Left kidney (tissue), 8 donors: ENCODE results near the gene IGF2BP1. TPM values are rescaled to one million over a fixed set of nuclear protein-coding genes. Genes with fewer than 3 reads are reported as not detected.

Experiments
- DNase-seq: peaks from one replicate; pipeline ENCODE4 v3.0.0-alpha.2; 2013
- long read RNA-seq, 8 donors: transcript quantifications; one replicate each; lab custom pipeline, GENCODE V29; 2026
- polyA plus RNA-seq: library from polyadenylated mRNA; unstranded; fragments of 120-200 nt; gene quantifications from one replicate; pipeline ENCODE4 v1.2.1, GENCODE V29; 2013; ENCODE audit not compliant: insufficient read length

IGF2BP1 gene
- polyA plus RNA-seq, result 32.9 TPM
- long read RNA-seq, donor 1, full-length matches to known transcripts, result 2 of 22 reads
- long read RNA-seq, donor 1, partial matches to known transcripts, result 20 of 22 reads
- long read RNA-seq, donor 1, other reads (novel, unspliced or antisense), result 0 of 22 reads
- long read RNA-seq, donor 2, full-length matches to known transcripts, result 2 of 2 reads
- long read RNA-seq, donor 2, partial matches to known transcripts, result 0 of 2 reads
- long read RNA-seq, donor 2, other reads (novel, unspliced or antisense), result 0 of 2 reads
- long read RNA-seq, donor 3, result 0 reads
- long read RNA-seq, donor 4, result 0 reads
- long read RNA-seq, donor 5, full-length matches to known transcripts, result 2 of 2 reads
- long read RNA-seq, donor 5, partial matches to known transcripts, result 0 of 2 reads
- long read RNA-seq, donor 5, other reads (novel, unspliced or antisense), result 0 of 2 reads
- long read RNA-seq, donor 6, full-length matches to known transcripts, result 1 of 1 reads
- long read RNA-seq, donor 6, partial matches to known transcripts, result 0 of 1 reads
- long read RNA-seq, donor 6, other reads (novel, unspliced or antisense), result 0 of 1 reads
- long read RNA-seq, donor 7, full-length matches to known transcripts, result 2 of 2 reads
- long read RNA-seq, donor 7, partial matches to known transcripts, result 0 of 2 reads
- long read RNA-seq, donor 7, other reads (novel, unspliced or antisense), result 0 of 2 reads
- long read RNA-seq, donor 8, result 0 reads

- peak; percentile 61 for DNase-seq
Measured at GRCh38 chr17:48997103-48997826, at the start of gene IGF2BP1. Gene IGF2BP1, plus strand, starts transcription at chr17:48997385. Its CDS starts 361 bp downstream, at chr17:48997746.

- DNase-seq, result no peak
Measured at GRCh38 chr17:48951572-48951971, 45.6 kb upstream of the IGF2BP1 start.

DNA sequence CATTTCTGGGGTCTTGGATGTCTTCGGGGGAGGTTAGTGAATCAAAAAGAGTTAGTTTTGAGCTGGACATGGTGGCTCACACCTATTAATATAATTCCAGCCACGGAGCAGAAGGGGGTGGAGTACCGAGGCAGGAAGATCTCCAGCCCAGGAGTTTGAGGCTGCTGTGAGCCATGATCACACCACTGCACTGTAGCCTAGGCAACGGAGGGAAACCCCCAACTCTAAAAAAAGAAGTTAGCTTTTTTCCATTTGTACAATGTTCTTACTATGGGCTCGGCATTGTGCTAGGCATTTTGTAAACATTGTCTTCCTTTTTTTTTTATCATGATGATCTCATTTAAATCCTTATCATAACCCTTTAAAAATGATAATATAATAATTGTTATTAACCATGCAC is 44.3 kb upstream of the IGF2BP1 start:
- DNase-seq, result no peak

GRCh38 chr17:48954300-48954755 is 42.9 kb upstream of the IGF2BP1 start:
- no peak for DNase-seq

DNA sequence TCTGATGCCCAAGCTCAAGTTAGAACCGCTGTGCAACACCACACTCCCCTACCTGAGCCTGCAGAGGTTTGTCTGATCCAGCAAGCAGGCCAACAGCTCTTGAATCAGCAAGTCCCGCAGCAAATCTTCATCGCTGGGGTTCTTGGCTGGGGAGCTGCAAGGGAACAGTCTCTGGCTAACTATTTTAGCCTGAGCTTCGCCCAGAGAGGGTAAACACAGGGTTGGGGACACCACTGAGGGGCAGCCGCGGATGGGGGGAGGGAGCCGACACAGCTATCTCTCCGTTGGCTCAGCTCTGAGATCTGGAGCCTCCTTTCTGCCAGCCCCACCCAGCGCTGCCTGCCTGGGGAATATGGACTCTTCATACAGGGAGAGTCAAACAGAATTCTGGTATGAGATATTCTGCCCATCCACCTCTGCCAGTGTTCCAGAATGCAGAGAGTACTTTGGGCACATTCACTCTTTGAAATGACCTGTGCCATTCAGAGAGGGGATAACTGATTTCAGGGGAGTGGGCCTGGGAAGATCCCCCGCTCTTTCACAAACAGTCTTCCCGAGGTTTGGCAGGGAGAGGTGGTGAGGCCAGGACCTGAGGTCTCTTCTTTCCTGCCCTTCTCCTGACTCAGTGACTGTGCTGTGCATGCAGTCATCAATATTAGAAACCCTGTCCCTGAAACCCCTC is 36.2 kb upstream of the IGF2BP1 start:
- no peak for DNase-seq

DNA sequence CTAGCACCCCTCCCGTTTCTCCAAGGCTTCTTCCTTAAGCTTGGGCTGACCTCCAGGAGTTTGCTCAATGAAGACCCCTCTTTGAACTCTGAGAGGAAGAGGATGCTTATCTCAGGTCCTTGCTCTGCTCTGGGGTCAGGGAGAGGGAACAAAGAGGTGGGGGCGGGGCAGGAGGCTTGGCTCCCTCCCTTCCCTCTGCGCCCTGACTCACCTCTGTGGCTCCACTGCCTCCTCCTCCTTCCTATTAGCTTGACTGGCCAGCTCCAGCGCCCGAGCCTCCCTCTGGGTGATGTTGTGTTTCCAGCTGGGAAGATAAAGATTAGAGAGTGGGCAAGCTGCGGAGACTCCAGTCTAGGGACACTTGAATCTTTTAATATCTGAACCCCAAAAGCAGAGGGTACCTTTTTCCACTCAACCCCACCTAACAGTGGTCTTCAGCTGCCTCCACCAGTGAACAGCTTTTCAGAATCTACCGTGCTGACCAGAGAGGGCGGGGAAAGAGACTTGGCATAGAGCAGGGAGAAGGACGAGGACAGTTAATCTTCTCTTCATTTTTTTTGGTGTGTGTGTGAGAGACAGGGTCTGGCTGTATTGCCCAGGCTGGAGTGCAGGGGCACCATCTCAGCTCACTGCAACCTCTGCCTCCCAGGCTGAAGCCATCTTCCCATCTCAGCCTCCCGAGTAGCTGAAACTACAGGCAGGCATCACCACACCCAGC is 35.5 kb upstream of the IGF2BP1 start:
- no peak for DNase-seq

GRCh38 chr17:48970224-48970623 is 27.0 kb upstream of the IGF2BP1 start:
- no peak for DNase-seq

- DNase-seq, result no peak
Measured at GRCh38 chr17:48970865-48971687, 26.1 kb upstream of the IGF2BP1 start.

DNA sequence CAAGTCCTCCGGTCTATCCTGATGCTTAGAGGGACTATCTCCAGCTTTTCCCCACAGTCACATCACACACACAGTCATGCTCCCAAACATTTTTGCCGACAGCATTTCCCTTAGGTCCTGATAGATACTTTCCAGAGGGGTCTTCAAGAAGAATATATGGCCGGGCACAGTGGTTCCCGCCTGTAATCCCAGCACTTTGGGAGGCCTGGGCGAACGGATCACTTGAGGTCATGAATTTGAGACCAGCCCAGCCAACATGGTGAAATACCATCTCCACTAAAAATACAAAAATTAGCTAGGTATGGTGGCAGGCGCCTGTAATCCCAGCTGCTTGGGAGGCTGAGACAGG is 24.5 kb upstream of the IGF2BP1 start:
- DNase-seq, result no peak

GRCh38 chr17:48973806-48974205 is 23.4 kb upstream of the IGF2BP1 start:
- DNase-seq, result no peak

DNA sequence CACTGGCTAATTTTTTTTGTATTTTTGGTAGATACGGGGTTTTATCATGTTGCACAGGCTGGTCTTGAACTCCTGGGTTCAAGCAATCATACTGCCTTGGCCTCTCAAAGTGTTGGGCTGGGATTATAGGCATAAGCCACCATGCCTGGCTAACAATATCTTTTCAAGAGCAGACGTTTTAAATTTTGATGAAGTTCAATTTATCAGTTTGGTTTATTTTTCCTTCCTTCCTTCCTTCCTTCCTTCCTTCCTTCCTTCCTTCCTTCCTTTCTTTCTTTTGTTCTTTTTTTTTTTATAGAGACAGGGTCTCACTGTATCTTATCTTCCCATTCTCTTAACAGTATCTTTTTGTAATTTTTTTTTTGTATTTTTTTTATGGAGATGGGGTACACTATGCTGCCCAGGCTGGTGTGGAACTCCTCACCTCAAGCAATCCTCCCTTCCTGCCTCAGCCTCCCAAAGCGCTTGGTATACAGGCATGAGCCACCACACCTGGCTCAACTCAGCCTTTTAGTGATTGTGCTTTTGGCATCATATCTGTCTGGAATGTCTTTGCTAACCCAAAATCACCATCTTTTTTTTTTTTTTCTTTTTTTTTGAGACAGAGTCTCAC is 15.2 kb upstream of the IGF2BP1 start:
- DNase-seq, result no peak

- no peak for DNase-seq
Measured at GRCh38 chr17:48985436-48986245, 11.5 kb upstream of the IGF2BP1 start.

DNA sequence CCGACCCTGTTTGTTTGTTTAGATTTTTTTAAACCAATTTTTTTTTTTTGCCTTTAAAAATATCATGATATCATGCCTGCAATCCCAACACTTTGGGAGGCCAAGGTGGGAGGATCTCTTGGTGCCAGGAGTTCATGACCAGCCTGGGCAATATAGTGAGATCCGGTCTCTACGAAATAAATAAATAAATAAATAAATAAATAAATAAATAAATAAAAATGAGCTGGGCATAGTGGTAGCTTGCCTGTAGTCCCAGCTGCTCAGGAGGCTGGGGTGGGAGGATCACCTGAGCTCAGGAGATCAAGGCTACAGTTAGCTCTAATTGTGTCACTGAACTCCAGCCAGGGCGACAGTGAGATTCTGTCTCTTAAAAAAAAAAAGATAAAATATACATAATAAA is 8.1 kb upstream of the IGF2BP1 start:
- DNase-seq, result no peak

GRCh38 chr17:48990882-48991357 is 6.3 kb upstream of the IGF2BP1 start:
- no peak for DNase-seq

- DNase-seq, result no peak
Measured at GRCh38 chr17:48992444-48992843, 4.7 kb upstream of the IGF2BP1 start.

GRCh38 chr17:48993305-48993704 is 3.9 kb upstream of the IGF2BP1 start:
- no peak for DNase-seq

DNA sequence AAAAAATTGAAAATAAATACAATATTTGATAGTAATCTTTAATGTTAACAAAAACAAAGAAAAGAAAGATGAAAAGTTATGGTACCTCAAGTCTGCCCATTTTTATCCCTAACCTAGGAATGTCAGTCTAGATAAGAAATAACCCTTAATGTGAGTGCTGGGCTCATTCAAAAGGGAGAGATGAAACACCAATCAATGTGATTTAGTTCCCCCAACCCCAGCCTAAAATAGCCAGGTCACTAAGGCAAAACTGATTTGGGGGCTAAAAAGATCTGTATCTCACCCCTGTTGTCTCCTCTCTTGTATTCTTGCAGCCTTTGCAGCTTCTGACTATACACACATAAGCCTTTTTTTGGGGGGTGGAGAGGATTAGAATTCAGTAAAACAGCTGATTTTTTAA is 3.2 kb upstream of the IGF2BP1 start:
- no peak for DNase-seq

- no peak for DNase-seq
Measured at GRCh38 chr17:48994549-48995303, 2.5 kb upstream of the IGF2BP1 start.
